ENCODE data around the gene ARHGEF38.

Gene ARHGEF38

DNA sequence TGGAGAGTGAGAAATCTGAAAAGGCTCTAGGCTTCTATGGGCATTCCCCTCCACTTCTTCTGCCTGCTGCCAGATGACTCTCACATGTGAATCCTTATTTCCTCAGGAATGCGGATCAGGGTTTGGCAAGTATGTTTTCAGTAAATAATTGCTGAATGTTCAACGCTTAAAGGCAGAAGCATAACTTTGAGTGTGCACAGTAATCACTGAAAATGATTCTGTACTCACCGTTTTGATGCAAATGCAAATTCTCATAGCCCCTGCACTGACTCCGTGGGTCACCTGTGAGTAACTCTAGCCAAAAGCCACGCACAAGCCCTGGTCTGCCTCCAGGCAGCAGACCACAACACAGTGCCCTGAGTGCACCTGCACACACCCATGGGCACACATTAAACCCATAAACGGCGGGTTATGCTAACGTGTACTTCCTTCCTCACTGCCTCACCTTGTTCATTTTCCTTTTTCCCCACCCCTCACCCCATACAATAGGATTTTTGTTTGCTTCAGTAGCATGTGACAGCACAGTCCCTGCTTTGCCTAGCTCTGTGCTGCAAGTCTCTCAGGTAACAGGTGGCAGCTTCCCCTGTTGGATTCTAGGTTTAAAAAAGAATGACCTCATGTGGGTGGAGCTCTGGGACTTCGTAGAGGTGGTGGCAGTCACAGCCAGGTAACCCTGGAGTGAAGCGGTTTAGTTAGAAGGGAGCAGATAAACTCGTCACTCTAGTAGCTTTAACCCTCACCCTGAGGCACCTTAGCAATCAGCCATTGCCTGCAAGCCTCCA lies at the start of gene ARHGEF38:
Gene ARHGEF38 (plus strand): TSS at position 656 of the 782 bp plus-strand sequence. CDS start 146 bp downstream, outside the sequence.
- no peak within 1 kb of the TSS for H3K4me3 Mint-ChIP-seq
- no peak within 1 kb of the TSS for H3K27ac Mint-ChIP-seq
- DNase-seq = no peak
- no peaks in the 10 kb centered on the region for H3K4me1 Mint-ChIP-seq (ENCODE audit: low read depth)
- H3K36me3 Mint-ChIP-seq (ENCODE audit: low read depth) = no peaks in the 10 kb centered on the region
- H3K9me3 Mint-ChIP-seq = no peaks in the 10 kb centered on the region
- H3K27me3 Mint-ChIP-seq = peaks cover 3% of the 10 kb centered on the region

- H3K4me1 Mint-ChIP-seq (ENCODE audit: low read depth) = no peaks in the 10 kb centered on the region
- peaks cover 7% of the 10 kb centered on the region for H3K27me3 Mint-ChIP-seq
- no peaks in the 10 kb centered on the region for H3K36me3 Mint-ChIP-seq (ENCODE audit: low read depth)
- H3K27ac Mint-ChIP-seq = no peak overlapping the region
- no peaks in the 10 kb centered on the region for H3K9me3 Mint-ChIP-seq
- no peak for DNase-seq
- no peak overlapping the region for H3K4me3 Mint-ChIP-seq
Measured at GRCh38 chr4:105503484-105503883, 48.9 kb upstream of the ARHGEF38 start.

- H3K36me3 Mint-ChIP-seq (ENCODE audit: low read depth) = no peaks in the 10 kb centered on the region
- no peaks in the 10 kb centered on the region for H3K9me3 Mint-ChIP-seq
- no peaks in the 10 kb centered on the region for H3K4me1 Mint-ChIP-seq (ENCODE audit: low read depth)
- no peak overlapping the region for H3K4me3 Mint-ChIP-seq
- no peak overlapping the region for H3K27ac Mint-ChIP-seq
- peaks cover 7% of the 10 kb centered on the region for H3K27me3 Mint-ChIP-seq
- DNase-seq = no peak
Measured at GRCh38 chr4:105504744-105505143, 47.7 kb upstream of the ARHGEF38 start.

GRCh38 chr4:105509291-105509690 lies 43.1 kb upstream of the ARHGEF38 start:
- Mint-ChIP-seq H3K4me3 (no peak overlapping the region), H3K9me3 (no peaks in the 10 kb centered on the region), H3K4me1 (ENCODE audit: low read depth) (no peaks in the 10 kb centered on the region), H3K27ac (no peak overlapping the region), H3K27me3 (peaks cover 3% of the 10 kb centered on the region), H3K36me3 (ENCODE audit: low read depth) (no peaks in the 10 kb centered on the region)
- DNase-seq = no peak

GRCh38 chr4:105509714-105510113 lies 42.7 kb upstream of the ARHGEF38 start:
- H3K4me1 Mint-ChIP-seq (ENCODE audit: low read depth) = no peaks in the 10 kb centered on the region
- H3K9me3 Mint-ChIP-seq = no peaks in the 10 kb centered on the region
- no peak overlapping the region for H3K4me3 Mint-ChIP-seq

GRCh38 chr4:105510245-105510644 lies 42.2 kb upstream of the ARHGEF38 start:
- H3K9me3 Mint-ChIP-seq = peaks cover 4% of the 10 kb centered on the region
- H3K27ac Mint-ChIP-seq = no peak overlapping the region

More at GRCh38 chr4:105509714-105510113, 42.7 kb upstream of the ARHGEF38 start:
- no peak for DNase-seq
- no peak overlapping the region for H3K27ac Mint-ChIP-seq
- H3K36me3 Mint-ChIP-seq (ENCODE audit: low read depth) = no peaks in the 10 kb centered on the region
- peaks cover 3% of the 10 kb centered on the region for H3K27me3 Mint-ChIP-seq

DNA sequence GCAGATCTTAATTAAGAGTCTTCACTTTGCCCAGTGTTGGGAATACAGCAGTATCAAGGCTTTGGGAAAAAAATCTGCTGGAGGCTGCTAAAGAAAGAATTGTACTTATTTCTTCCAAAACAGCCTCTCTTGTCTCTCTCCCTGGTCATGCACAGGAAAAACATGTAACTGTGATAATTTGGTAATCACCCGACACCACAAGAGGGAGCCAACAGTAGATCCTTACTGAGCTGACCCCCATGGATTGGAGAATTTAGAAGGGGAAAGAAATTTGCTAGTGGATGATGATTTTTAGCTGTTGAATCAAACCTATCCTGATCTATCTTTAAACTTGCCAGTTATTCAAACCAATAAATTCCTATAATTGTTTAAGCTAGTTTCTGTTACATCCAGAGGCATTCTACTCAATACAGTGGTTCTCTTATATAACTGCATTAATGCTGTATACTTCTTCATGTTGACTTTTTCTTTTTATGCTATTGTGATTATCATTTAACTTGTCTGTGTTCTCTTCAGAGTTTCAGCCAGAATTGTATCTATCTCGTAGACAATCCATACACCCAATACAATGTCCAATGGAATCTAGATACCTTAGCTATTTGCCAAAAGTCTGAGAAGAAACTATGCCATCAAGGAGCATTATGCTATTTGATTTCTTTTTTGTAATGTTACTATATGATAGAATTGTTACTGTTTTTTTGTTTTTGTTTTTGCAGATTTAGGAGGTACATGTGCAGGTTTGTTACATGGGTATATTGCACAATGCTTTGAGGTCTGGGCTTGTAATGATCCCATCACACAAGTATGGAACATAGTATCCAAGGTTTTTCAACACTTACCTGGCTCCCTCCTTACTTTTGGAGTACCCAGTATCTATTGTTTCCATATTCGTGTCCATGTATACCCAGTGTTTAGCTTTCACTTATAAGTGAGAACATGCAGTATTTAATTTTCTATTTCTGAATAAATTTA lies 31.3 kb upstream of the ARHGEF38 start:
- DNase-seq = no peak
- peaks cover 2% of the 10 kb centered on the region for H3K9me3 Mint-ChIP-seq
- no peaks in the 10 kb centered on the region for H3K36me3 Mint-ChIP-seq (ENCODE audit: low read depth)
- H3K27me3 Mint-ChIP-seq = peaks cover 12% of the 10 kb centered on the region
- H3K4me1 Mint-ChIP-seq (ENCODE audit: low read depth) = no peaks in the 10 kb centered on the region
- H3K27ac Mint-ChIP-seq = no peak overlapping the region
- H3K4me3 Mint-ChIP-seq = no peak overlapping the region

More at GRCh38 chr4:105510245-105510644, 42.2 kb upstream of the ARHGEF38 start:
- no peaks in the 10 kb centered on the region for H3K36me3 Mint-ChIP-seq (ENCODE audit: low read depth)
- DNase-seq = no peak
- peaks cover 7% of the 10 kb centered on the region for H3K27me3 Mint-ChIP-seq
- no peaks in the 10 kb centered on the region for H3K4me1 Mint-ChIP-seq (ENCODE audit: low read depth)
- H3K4me3 Mint-ChIP-seq = no peak overlapping the region

DNA sequence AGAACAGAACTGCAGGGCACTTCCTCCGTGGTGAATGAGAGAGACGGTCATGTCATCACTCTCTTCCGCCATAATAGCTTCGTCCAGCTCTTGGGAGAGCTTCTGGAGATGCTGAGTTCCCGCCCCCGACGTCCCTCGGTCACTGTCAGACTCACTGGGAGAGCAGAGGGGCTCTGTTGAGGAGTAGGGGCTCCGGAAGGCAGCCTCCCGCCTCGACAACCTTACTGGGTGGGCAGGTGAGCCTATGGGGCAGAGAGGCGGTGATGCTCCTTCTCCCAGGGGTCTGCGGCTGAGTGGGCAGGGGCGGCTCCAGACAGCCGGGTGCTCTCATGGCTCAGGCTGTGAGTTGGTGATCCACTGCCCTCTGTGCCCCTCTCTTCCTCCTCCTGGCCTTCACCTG lies 25.8 kb upstream of the ARHGEF38 start:
- Mint-ChIP-seq H3K36me3 (ENCODE audit: low read depth) (no peaks in the 10 kb centered on the region), H3K27ac (no peak overlapping the region), H3K4me1 (ENCODE audit: low read depth) (no peaks in the 10 kb centered on the region), H3K9me3 (no peaks in the 10 kb centered on the region), H3K4me3 (no peak overlapping the region), H3K27me3 (peaks cover 20% of the 10 kb centered on the region)
- DNase-seq = no peak

DNA sequence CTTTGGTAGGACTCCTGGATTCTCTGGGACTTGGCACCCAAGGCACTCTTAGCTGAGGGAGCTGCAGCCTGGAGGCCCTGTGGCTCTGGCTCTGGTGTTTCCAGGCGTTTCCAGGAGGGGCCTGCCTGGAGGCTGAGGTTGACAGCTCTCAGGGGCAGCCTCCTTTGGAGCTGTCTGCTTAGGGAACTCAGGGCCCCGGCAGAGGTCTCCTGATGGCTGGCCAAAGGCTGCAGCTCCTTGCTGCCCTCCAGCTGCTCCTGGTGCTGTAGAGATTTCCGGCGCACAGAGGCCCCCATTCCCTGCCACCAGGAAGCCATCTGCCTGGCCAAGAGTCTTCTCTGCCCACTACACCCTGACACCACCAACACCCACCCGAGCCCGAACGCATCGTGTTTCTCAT lies 25.3 kb upstream of the ARHGEF38 start:
- no peaks in the 10 kb centered on the region for H3K36me3 Mint-ChIP-seq (ENCODE audit: low read depth)
- no peak overlapping the region for H3K27ac Mint-ChIP-seq
- no peak for DNase-seq
- H3K27me3 Mint-ChIP-seq = peaks cover 20% of the 10 kb centered on the region
- H3K9me3 Mint-ChIP-seq = no peaks in the 10 kb centered on the region
- H3K4me3 Mint-ChIP-seq = no peak overlapping the region
- H3K4me1 Mint-ChIP-seq (ENCODE audit: low read depth) = no peaks in the 10 kb centered on the region

DNA sequence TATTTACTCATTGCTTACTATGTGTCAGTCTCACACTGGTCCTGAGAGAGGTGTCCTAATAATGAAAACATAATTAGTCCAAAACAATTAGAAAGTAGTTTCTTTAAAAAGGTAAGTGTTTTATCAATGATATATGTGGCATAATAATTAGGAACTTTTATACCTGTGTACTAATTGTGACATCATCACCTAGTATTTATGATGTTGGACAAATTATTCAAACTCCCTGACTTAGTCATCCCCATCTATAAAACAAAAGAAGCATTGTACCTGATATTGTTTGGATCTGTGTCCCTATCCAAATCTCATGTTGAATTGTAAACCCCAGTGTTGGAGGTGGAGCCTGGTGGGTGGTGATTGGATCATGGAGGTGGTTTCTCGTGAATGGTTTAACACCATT lies 15.8 kb upstream of the ARHGEF38 start:
- H3K27me3 Mint-ChIP-seq = peaks cover 14% of the 10 kb centered on the region

GRCh38 chr4:105541420-105541819 lies 11.0 kb upstream of the ARHGEF38 start:
- H3K4me3 Mint-ChIP-seq = no peak overlapping the region

More for the DNA sequence above, 15.8 kb upstream of the ARHGEF38 start:
- H3K27ac Mint-ChIP-seq = no peak overlapping the region
- H3K4me3 Mint-ChIP-seq = no peak overlapping the region
- DNase-seq = no peak
- H3K4me1 Mint-ChIP-seq (ENCODE audit: low read depth) = peaks cover 4% of the 10 kb centered on the region
- H3K9me3 Mint-ChIP-seq = peaks cover 2% of the 10 kb centered on the region
- H3K36me3 Mint-ChIP-seq (ENCODE audit: low read depth) = no peaks in the 10 kb centered on the region

DNA sequence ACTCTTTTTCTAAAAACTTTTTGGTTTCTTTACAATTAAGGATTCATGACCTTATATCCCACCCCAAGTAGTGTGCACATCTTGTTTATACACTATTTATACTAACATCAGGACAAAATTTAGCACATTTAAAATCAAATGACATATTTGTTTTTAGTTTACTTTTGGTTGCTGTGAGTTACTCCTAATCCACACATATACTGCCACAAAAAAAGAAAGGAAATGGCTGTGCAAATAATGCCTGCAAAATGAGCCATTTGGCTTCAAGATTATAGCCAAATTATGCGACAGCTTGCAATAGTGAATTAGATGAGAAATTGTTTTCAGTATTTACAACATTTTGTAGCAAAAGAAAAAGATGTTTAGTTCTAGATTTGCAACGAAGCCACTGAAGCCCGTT lies 10.4 kb upstream of the ARHGEF38 start:
- Mint-ChIP-seq H3K4me3 (no peak overlapping the region), H3K4me1 (ENCODE audit: low read depth) (peaks cover 4% of the 10 kb centered on the region), H3K27ac (no peak overlapping the region), H3K27me3 (peaks cover 11% of the 10 kb centered on the region), H3K9me3 (peaks cover 2% of the 10 kb centered on the region), H3K36me3 (ENCODE audit: low read depth) (no peaks in the 10 kb centered on the region)
- no peak for DNase-seq

More at GRCh38 chr4:105541420-105541819, 11.0 kb upstream of the ARHGEF38 start:
- Mint-ChIP-seq H3K4me1 (ENCODE audit: low read depth) (peaks cover 4% of the 10 kb centered on the region), H3K27ac (no peak overlapping the region), H3K9me3 (peaks cover 2% of the 10 kb centered on the region), H3K27me3 (peaks cover 11% of the 10 kb centered on the region), H3K36me3 (ENCODE audit: low read depth) (no peaks in the 10 kb centered on the region)
- DNase-seq = no peak

- H3K27ac Mint-ChIP-seq = no peak overlapping the region
- peaks cover 2% of the 10 kb centered on the region for H3K9me3 Mint-ChIP-seq
- peaks cover 11% of the 10 kb centered on the region for H3K27me3 Mint-ChIP-seq
- DNase-seq = no peak
- H3K36me3 Mint-ChIP-seq (ENCODE audit: low read depth) = no peaks in the 10 kb centered on the region
- H3K4me1 Mint-ChIP-seq (ENCODE audit: low read depth) = peaks cover 4% of the 10 kb centered on the region
- no peak overlapping the region for H3K4me3 Mint-ChIP-seq
Measured at GRCh38 chr4:105543346-105543745, 9.1 kb upstream of the ARHGEF38 start.

- peaks cover 11% of the 10 kb centered on the region for H3K27me3 Mint-ChIP-seq
- no peaks in the 10 kb centered on the region for H3K36me3 Mint-ChIP-seq (ENCODE audit: low read depth)
- no peak for DNase-seq
- H3K9me3 Mint-ChIP-seq = no peaks in the 10 kb centered on the region
- no peak overlapping the region for H3K27ac Mint-ChIP-seq
- H3K4me3 Mint-ChIP-seq = no peak overlapping the region
- H3K4me1 Mint-ChIP-seq (ENCODE audit: low read depth) = peaks cover 4% of the 10 kb centered on the region
Measured at GRCh38 chr4:105543881-105544280, 8.5 kb upstream of the ARHGEF38 start.
